Heart left ventricle (tissue), 16 donors: ENCODE data around the gene TFEB. TPM values are rescaled to one million over a fixed set of nuclear protein-coding genes. Genes with fewer than 3 reads are reported as not detected.

Source experiments
- ATAC-seq, 4 donors: fragments of 200-7000 bp; cut with Tn5 transposase; one replicate each; pipeline ENCODE4 v1.9.1; 2020 to 2022; ENCODE audit warnings: moderate library complexity in 4 of 4, mild to moderate bottlenecking in 3 of 4, moderate number of reproducible peaks in 1 of 4
- DNase-seq, 5 donors: peaks; one replicate each; pipeline ENCODE4 v3.0.0-alpha.2; 2020
- H3K27ac ChIP-seq, 12 donors: fragments of 200-600 bp; sonication (generic) in 4 of 12; one replicate each; pipeline versions ENCODE4 v1.5.0 to v1.8.0; 2016 to 2022; ENCODE audit warnings: mild to moderate bottlenecking in 2 of 12
- H3K27me3 ChIP-seq, 9 donors: fragments of 200-600 bp; sonication (generic) in 2 of 9; one replicate each; pipeline versions ENCODE4 v1.5.1 to v1.8.0; 2016 to 2022; ENCODE audit warnings: mild to moderate bottlenecking in 3 of 9
- H3K36me3 ChIP-seq, 9 donors: fragments of 200-600 bp; sonication (generic) in 2 of 9; one replicate each; pipeline versions ENCODE4 v1.5.0 to v1.8.0; 2018 to 2022; ENCODE audit warnings: mild to moderate bottlenecking in 2 of 9
- H3K4me1 ChIP-seq, 12 donors: fragments of 200-600 bp; sonication (generic) in 4 of 12; one replicate each; pipeline versions ENCODE4 v1.5.0 to v1.8.0; 2016 to 2022; ENCODE audit warnings: mild to moderate bottlenecking in 3 of 12
- H3K4me3 ChIP-seq, 12 donors: fragments of 200-600 bp; sonication (generic) in 4 of 12; one replicate each; pipeline versions ENCODE4 v1.5.0 to v1.8.0; 2017 to 2022; ENCODE audit warnings: mild to moderate bottlenecking in 9 of 12, moderate library complexity in 4 of 12
- H3K9me3 ChIP-seq, 12 donors: fragments of 200-600 bp; sonication (generic) in 4 of 12; one replicate each; pipeline versions ENCODE4 v1.5.0 to v1.8.0; 2016 to 2022; ENCODE audit warnings: mild to moderate bottlenecking in 1 of 12
- POLR2A ChIP-seq, 2 donors: fragments of 450-650 bp; IDR thresholded peaks; one replicate each; pipeline ENCODE4 v1.6.1; 2017; ENCODE audit warnings: antibody characterized with exemption in 2 of 2, mild to moderate bottlenecking in 2 of 2, moderate library complexity in 2 of 2
- WGBS, 4 donors: extraction: QIAGEN DNeasy Blood & Tissue Kit in 2 of 4; methylation state at CpG; one replicate each; pipeline versions ENCODE4 v1.1.5 to v1.1.7; 2013 to 2018; 5-methylcytosine and 5-hydroxymethylcytosine counted together
- intact Hi-C, 10 donors: fragments of 100-400 bp; cut with DNase I; formaldehyde crosslinking; loops; one replicate each; pipeline versions ENCODE4 v1.11.1 to v1.14.2; 2022
- polyA plus RNA-seq, 2 donors: library from polyadenylated mRNA; stranded (reverse); fragments of 200-250 nt; gene quantifications; one replicate each; pipeline ENCODE4 v1.2.3, GENCODE V29; 2013
- total RNA-seq, 9 donors: library from RNA; depleted of rRNA in 2 of 9; stranded (reverse); fragments of >200 nt in 2 of 9; fragmentation: NEBNext Ultra II Directional in 3 of 9; extraction: Animal tissue kit (Norgen Biotek cat#: 25700) in 3 of 9; gene quantifications; one replicate each; pipeline versions ENCODE4 v1.1.0 to v1.2.4, GENCODE V29; 2016 to 2023
- TF ChIP-seq, protein P1 (sequence below), 12 donors: fragments of 200-600 bp; sonication (generic) in 4 of 12; IDR thresholded peaks; one replicate each; pipeline versions ENCODE4 v1.5.0 to v1.8.0; 2018 to 2022; ENCODE audit warnings: antibody characterized with exemption in 12 of 12, mild to moderate bottlenecking in 5 of 12
- donor health status: ischemic (EF 13 %, LVEDD 7.1; RV severe dilation, severe dysfunction).
- donor health status: healthy with polysubstance abuse.
- donor health status: DM: no; HTN: yes; CAD: no.
- donor health status: DM: no; HTN: no; CAD: no.
- donor health status: ischemic (EF 25% LVEDD 6.9; RV normal size, moderate dysfunction).
- donor health status: ischemic (EF 25% LVEDD 5.7; RV mildly dilated, moderate dysfunction).
- donor health status: healthy.
- donor health status: DM: yes; HTN: yes; CAD: no.
- donor health status: ischemic (EF 35%, LVEDD 5.7; RV mildly dilated, moderate dysfunction).
- donor health status: nonischemic (EF 11% LVEDD 7.7; RV severe dilation, severe dysfunction).
- donor health status: DM: yes; HTN: yes; CAD: no.
- donor health status: PGD.
- donor health status: ischemic (EF 29% LVEDD 5.4; RV normal size, mild dysfunction).
- donor health status: nonischemic (EF 23%, LVEDD 6.1; RV moderate dilation, normal function).

The TFEB gene
- total and polyA plus RNA-seq, 11 donors, result 26.2 to 47.2 (median 40.4) TPM

DNA sequence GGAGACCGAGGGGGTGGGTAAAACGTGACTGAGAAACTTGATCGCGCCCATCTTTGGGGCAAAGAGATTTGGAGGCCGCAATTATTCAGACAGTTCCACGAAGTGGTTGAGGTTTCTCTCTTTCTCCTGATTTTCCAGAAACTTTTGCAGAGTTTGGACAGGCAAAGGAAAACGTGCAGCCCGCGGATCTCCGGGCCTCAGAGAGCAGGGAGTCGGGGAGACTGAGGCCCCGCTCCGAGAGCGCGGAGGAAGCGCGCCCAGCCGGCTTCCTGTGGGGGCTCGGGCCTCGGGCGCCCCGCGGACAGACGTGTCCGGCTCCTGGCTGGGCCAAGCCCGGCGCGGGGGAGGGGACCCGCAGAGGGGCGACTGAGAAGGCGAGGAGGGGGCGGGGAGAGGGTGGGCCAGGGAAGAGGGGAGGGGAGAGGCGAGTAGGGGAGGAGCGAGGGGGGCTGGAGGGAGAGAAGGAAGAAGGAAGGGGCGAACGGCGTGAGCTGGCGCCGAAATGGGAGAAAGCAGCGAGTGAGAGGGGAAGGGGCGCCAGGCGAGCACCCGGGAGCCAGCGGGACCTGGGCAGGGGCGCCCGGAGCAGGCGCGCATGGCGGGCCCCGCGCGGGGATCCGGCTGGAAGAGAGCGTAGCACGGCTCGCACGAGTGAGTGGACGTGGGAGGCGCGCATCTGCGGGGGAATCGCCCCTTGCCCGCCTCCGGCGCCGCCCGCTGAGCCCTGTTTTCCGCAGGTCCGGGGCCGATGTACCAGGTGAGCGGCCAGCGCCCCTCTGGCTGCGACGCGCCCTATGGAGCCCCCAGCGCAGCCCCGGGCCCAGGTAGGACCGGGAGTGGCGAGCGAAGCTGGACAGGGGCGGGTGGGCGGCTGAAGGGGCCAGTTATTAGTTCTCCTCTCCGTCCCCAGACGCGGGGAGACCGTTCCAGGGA is 97.1 kb downstream of the TFEB start, which contains the start of gene MDFI:
MDFI (plus strand) TSS at position 467 of the 933 bp plus-strand sequence; CDS start at position 749, 282 bp downstream.
- H3K4me1 ChIP-seq, result peaks cover 4 to 30% (median 20%) of the 10 kb centered on the region in 12 donors
- H3K27ac ChIP-seq, result peak within 1 kb of the TSS in 5 of 12 donors; percentile 6 to 58 (median 46)
- ATAC-seq (peak in 2 of 4 donors; percentile 4 to 30), DNase-seq (peak in 2 of 5 donors; percentile 23 to 37)
- peaks cover 12 to 34% (median 28%) of the 10 kb centered on the region in 9 donors for H3K27me3 ChIP-seq
- no peaks in the 10 kb centered on the region for H3K36me3 ChIP-seq
- no peak for TF ChIP-seq POLR2A (IDR thresholded peaks at IDR 0.05)
- TF ChIP-seq, protein P1, sequence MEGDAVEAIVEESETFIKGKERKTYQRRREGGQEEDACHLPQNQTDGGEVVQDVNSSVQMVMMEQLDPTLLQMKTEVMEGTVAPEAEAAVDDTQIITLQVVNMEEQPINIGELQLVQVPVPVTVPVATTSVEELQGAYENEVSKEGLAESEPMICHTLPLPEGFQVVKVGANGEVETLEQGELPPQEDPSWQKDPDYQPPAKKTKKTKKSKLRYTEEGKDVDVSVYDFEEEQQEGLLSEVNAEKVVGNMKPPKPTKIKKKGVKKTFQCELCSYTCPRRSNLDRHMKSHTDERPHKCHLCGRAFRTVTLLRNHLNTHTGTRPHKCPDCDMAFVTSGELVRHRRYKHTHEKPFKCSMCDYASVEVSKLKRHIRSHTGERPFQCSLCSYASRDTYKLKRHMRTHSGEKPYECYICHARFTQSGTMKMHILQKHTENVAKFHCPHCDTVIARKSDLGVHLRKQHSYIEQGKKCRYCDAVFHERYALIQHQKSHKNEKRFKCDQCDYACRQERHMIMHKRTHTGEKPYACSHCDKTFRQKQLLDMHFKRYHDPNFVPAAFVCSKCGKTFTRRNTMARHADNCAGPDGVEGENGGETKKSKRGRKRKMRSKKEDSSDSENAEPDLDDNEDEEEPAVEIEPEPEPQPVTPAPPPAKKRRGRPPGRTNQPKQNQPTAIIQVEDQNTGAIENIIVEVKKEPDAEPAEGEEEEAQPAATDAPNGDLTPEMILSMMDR (IDR thresholded peaks at IDR 0.05), result no peak
- WGBS, 4 donors, result 1 to 2% (median 2%) methylated on average over 54 to 86 of the region's 86 CpGs
- intact Hi-C loops, result no loop called here
- H3K4me3 ChIP-seq, result peak within 1 kb of the TSS; percentile 3 to 64 (median 50)
- no peaks in the 10 kb centered on the region for H3K9me3 ChIP-seq

DNA sequence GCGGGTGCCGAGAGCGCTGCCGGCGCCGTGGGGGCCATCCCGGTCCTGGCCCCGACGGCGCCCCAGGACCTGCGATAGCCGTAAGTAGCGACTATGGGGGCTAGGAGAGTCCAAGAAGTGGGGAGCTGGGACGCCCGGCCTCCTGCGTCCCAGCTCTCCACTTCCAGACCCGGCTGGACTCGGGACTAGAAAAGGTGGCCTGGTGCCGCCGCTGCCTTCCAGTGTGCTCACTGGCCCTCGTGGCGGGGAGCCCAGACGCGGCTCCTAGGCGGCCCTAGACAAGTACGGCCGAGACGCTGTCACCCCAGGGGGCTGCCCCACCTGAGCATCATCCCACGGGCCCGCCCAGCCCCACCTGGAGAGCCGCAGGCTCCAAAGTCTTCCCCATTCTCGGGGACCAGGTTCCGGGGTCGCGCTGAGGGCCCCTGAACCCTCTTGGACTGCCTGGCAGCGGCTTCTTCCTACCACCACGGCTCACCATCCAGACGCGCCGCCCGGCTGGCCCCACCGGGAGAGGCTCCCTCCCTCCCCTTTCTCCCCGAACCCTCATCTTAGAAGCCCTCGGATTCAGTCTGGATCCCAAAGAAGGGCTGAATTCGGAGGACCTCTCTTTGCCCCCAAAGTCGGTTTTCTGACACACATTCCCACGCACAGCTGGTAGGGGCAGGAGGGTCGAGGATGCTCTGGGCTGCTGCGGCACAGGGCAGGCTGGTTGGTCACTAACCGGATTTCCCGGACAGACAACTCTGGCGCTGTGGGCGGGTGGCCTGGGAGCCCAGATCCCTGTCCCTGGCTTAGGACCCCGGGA is 98.0 kb downstream of the TFEB start:
- no peak for TF ChIP-seq POLR2A (IDR thresholded peaks at IDR 0.05)
- TF ChIP-seq, protein P1 (IDR thresholded peaks at IDR 0.05), result no peak
- ATAC-seq, result peak in 2 of 4 donors; percentile 17 to 39
- no peak overlapping the region for H3K27ac ChIP-seq

DNA sequence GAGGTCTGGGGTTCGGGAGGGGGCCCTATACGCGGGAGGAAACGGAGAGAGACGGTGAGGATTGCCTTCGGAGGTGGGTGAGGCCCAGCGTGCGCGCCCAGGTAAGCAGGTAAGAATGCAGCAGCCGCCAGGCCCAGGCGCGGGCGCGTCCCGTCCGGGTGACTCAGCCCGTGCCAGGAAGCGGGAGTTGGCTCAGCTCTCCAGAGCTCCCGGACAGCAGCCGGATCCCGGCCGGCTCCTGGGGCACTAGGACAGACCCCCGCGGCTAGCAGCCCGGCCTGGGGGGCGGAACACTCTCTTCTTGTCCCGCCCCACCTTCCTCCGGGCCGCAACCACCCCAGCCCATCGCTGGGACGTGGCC is 98.6 kb downstream of the TFEB start:
- TF ChIP-seq POLR2A (IDR thresholded peaks at IDR 0.05), result no peak
- TF ChIP-seq, protein P1 (IDR thresholded peaks at IDR 0.05), result no peak
- intact Hi-C loops, result no loop called here
- Histone ChIP-seq H3K27ac (no peak overlapping the region), H3K4me1 (peaks cover 4 to 30% (median 20%) of the 10 kb centered on the region in 12 donors), H3K9me3 (no peaks in the 10 kb centered on the region), H3K27me3 (peaks cover 12 to 34% (median 28%) of the 10 kb centered on the region in 9 donors), H3K36me3 (no peaks in the 10 kb centered on the region), H3K4me3 (peak overlapping the region in 11 of 12 donors; percentile 5 to 64 (median 51))
- WGBS, 4 donors, result 21 to 67% (median 28%) methylated on average over 18 to 31 of the region's 31 CpGs
- ATAC-seq, result peak in 3 of 4 donors; percentile 33 to 46 (median 38)
- peak in 1 of 5 donors; percentile 31 for DNase-seq

More for the DNA sequence above, 98.0 kb downstream of the TFEB start:
- intact Hi-C loops, result no loop called here
- Histone ChIP-seq H3K36me3 (no peaks in the 10 kb centered on the region), H3K4me3 (peak overlapping the region; percentile 5 to 64 (median 50)), H3K27me3 (peaks cover 12 to 34% (median 28%) of the 10 kb centered on the region in 9 donors), H3K9me3 (no peaks in the 10 kb centered on the region), H3K4me1 (peaks cover 4 to 30% (median 20%) of the 10 kb centered on the region in 12 donors)
- DNase-seq, result peak in 1 of 5 donors; percentile 22
- WGBS, 4 donors, result 9 to 16% (median 11%) methylated on average over 29 to 54 of the region's 54 CpGs
